Fibroblast of skin of left quadriceps (primary cell): ENCODE data around the gene IL1RAPL2.
"Not testable (repeated sequence)": the region's sequence is repeated elsewhere in the genome, so short reads cannot be mapped to it uniquely, and the experiment has no call there.

ENCODE experiments used
- DNase-seq, 2 experiments: peaks; one replicate each; pipeline ENCODE4 v3.0.0-alpha.2; 2013; ENCODE audit warnings: low read depth in 2 of 2

IL1RAPL2 gene

GRCh38 chrX:104670051-104670450, 104.1 kb downstream of the IL1RAPL2 start:
- no peak for DNase-seq

- DNase-seq = not testable (repeated sequence)
Measured at GRCh38 chrX:104677517-104677916, 111.5 kb downstream of the IL1RAPL2 start.

- DNase-seq = no peak
Measured at GRCh38 chrX:104679175-104679574, 113.2 kb downstream of the IL1RAPL2 start.

GRCh38 chrX:104681214-104681613, 115.2 kb downstream of the IL1RAPL2 start:
- no peak for DNase-seq

GRCh38 chrX:104684077-104684476, 118.1 kb downstream of the IL1RAPL2 start:
- no peak for DNase-seq

- no peak for DNase-seq
Measured at GRCh38 chrX:104695593-104695992, 129.6 kb downstream of the IL1RAPL2 start.

GRCh38 chrX:104696667-104697066, 130.7 kb downstream of the IL1RAPL2 start:
- no peak for DNase-seq

- DNase-seq = no peak
Measured at GRCh38 chrX:104697294-104697693, 131.3 kb downstream of the IL1RAPL2 start.

- DNase-seq = no peak
Measured at GRCh38 chrX:104707042-104707441, 141.0 kb downstream of the IL1RAPL2 start.

GRCh38 chrX:104707572-104707971, 141.6 kb downstream of the IL1RAPL2 start:
- no peak for DNase-seq

GRCh38 chrX:104712515-104712914, 146.5 kb downstream of the IL1RAPL2 start:
- DNase-seq = no peak

GRCh38 chrX:104721854-104722253, 155.9 kb downstream of the IL1RAPL2 start:
- no peak for DNase-seq

GRCh38 chrX:104728456-104728855, 162.5 kb downstream of the IL1RAPL2 start:
- DNase-seq = no peak

- no peak for DNase-seq
Measured at GRCh38 chrX:104742355-104742754, 176.4 kb downstream of the IL1RAPL2 start.

GRCh38 chrX:104745152-104745551, 179.2 kb downstream of the IL1RAPL2 start:
- no peak for DNase-seq

- DNase-seq = no peak
Measured at GRCh38 chrX:104749951-104750610, 184.1 kb downstream of the IL1RAPL2 start.

- DNase-seq = no peak
Measured at GRCh38 chrX:104762641-104763040, 196.6 kb downstream of the IL1RAPL2 start.

- DNase-seq = no peak
Measured at GRCh38 chrX:104789784-104790183, 223.8 kb downstream of the IL1RAPL2 start.

GRCh38 chrX:104795804-104796203, 229.8 kb downstream of the IL1RAPL2 start:
- no peak for DNase-seq

GRCh38 chrX:104803219-104803618, 237.2 kb downstream of the IL1RAPL2 start:
- DNase-seq = no peak

- no peak for DNase-seq
Measured at GRCh38 chrX:104806346-104806745, 240.3 kb downstream of the IL1RAPL2 start.

- DNase-seq = no peak
Measured at GRCh38 chrX:104833401-104833800, 267.4 kb downstream of the IL1RAPL2 start.

- no peak for DNase-seq
Measured at GRCh38 chrX:104842646-104843045, 276.6 kb downstream of the IL1RAPL2 start.

- DNase-seq = no peak
Measured at GRCh38 chrX:104852241-104852640, 286.2 kb downstream of the IL1RAPL2 start.
